Type B pancreatic cell (in vitro differentiated cells): ENCODE data around the gene ZNF180. TPM values are rescaled to one million over a fixed set of nuclear protein-coding genes. Genes with fewer than 3 reads are reported as not detected.

Experiments
- DNase-seq: peaks from one replicate; pipeline ENCODE4 v3.0.0; 2021; ENCODE audit warnings: mixed read lengths; ENCODE audit not compliant: unreplicated experiment; ENCODE audit errors: extremely low spot score
- H3K27ac Mint-ChIP-seq: 2 replicates; pipeline ENCODE4 v1.8.0; 2021; ENCODE audit warnings: mild to moderate bottlenecking, mixed read lengths
- H3K27me3 Mint-ChIP-seq: 2 replicates; pipeline ENCODE4 v1.8.0; 2021; ENCODE audit warnings: mixed read lengths
- H3K36me3 Mint-ChIP-seq: 2 replicates; pipeline ENCODE4 v1.8.0; 2021; ENCODE audit warnings: mixed read lengths
- H3K4me1 Mint-ChIP-seq: one replicate; pipeline ENCODE4 v1.8.0; 2021; ENCODE audit warnings: mixed read lengths; ENCODE audit not compliant: unreplicated experiment
- H3K4me3 Mint-ChIP-seq: 2 replicates; pipeline ENCODE4 v1.8.0; 2021; ENCODE audit warnings: mild to moderate bottlenecking, mixed read lengths
- H3K9me3 Mint-ChIP-seq: 2 replicates; pipeline ENCODE4 v1.8.0; 2021; ENCODE audit warnings: mixed read lengths
- total RNA-seq: library from RNA; stranded (reverse); gene quantifications from 2 replicates; pipeline ENCODE4 v1.2.1, GENCODE V29; 2021; ENCODE audit warnings: low replicate concordance
- TF ChIP-seq, protein P1 (sequence below): fragments of 200-600 bp; sonication (generic); conservative IDR thresholded peaks from 2 replicates; pipeline ENCODE4 v1.5.0; 2021; ENCODE audit warnings: antibody characterized with exemption, mild to moderate bottlenecking

Gene ZNF180
- total RNA-seq, 1 donor from 2014 or later = 11.3 TPM

DNA sequence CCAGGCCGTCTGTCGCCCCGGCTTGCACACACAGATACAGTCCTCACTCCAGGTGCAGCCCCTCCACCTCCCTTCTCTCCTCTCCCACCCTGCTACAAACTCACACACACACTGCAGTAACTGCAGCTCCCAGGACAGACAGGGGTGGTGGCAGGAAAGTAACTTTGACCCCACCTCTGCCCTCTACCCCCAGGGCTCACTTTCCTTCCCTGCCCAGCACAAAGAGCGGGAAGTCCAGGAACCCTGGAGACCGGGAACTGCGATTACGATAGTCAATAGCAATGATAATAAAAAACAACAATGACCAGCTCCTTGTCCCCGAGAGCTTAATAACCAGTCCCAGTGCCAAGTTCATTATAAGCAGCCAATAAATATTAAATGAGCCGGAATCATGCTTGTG lies 29.2 kb upstream of the ZNF180 start, which contains the start of gene CEACAM20:
Gene CEACAM20, minus strand, starts transcription at position 140 of the 400 bp plus-strand sequence. CDS start 166 bp downstream, outside the sequence.
- H3K36me3 Mint-ChIP-seq = no peaks in the 10 kb centered on the region
- peaks cover 32% of the 10 kb centered on the region for H3K27me3 Mint-ChIP-seq
- H3K9me3 Mint-ChIP-seq = no peaks in the 10 kb centered on the region
- DNase-seq = no peak
- no peak within 1 kb of the TSS for H3K4me3 Mint-ChIP-seq
- TF ChIP-seq, protein P1, sequence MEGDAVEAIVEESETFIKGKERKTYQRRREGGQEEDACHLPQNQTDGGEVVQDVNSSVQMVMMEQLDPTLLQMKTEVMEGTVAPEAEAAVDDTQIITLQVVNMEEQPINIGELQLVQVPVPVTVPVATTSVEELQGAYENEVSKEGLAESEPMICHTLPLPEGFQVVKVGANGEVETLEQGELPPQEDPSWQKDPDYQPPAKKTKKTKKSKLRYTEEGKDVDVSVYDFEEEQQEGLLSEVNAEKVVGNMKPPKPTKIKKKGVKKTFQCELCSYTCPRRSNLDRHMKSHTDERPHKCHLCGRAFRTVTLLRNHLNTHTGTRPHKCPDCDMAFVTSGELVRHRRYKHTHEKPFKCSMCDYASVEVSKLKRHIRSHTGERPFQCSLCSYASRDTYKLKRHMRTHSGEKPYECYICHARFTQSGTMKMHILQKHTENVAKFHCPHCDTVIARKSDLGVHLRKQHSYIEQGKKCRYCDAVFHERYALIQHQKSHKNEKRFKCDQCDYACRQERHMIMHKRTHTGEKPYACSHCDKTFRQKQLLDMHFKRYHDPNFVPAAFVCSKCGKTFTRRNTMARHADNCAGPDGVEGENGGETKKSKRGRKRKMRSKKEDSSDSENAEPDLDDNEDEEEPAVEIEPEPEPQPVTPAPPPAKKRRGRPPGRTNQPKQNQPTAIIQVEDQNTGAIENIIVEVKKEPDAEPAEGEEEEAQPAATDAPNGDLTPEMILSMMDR = no peak
- no peak within 1 kb of the TSS for H3K27ac Mint-ChIP-seq
- H3K4me1 Mint-ChIP-seq = no peaks in the 10 kb centered on the region

DNA sequence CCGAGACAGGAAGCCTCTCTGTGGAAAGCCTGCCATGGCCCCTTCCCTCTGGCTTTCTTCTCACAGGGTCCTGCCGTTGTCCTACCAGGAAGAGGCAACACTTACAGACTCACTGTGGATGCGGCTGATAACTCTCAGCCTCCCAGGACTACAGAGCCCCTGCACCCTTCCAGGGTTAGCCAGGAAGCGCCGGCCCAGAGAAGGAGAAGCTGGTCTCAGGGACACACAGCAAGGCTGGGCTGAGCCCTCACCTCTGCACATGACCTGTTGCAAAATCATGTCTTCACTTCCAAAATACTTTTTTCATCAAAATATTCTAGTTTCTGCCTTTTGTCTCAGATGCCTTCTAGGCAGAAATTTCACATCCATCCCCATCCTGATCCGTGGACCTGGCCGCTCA lies 27.2 kb upstream of the ZNF180 start:
- Mint-ChIP-seq H3K4me3 (no peak overlapping the region), H3K9me3 (no peaks in the 10 kb centered on the region), H3K36me3 (no peaks in the 10 kb centered on the region), H3K4me1 (no peaks in the 10 kb centered on the region), H3K27ac (no peak overlapping the region), H3K27me3 (peaks cover 34% of the 10 kb centered on the region)
- TF ChIP-seq, protein P1 = no peak
- no peak for DNase-seq

DNA sequence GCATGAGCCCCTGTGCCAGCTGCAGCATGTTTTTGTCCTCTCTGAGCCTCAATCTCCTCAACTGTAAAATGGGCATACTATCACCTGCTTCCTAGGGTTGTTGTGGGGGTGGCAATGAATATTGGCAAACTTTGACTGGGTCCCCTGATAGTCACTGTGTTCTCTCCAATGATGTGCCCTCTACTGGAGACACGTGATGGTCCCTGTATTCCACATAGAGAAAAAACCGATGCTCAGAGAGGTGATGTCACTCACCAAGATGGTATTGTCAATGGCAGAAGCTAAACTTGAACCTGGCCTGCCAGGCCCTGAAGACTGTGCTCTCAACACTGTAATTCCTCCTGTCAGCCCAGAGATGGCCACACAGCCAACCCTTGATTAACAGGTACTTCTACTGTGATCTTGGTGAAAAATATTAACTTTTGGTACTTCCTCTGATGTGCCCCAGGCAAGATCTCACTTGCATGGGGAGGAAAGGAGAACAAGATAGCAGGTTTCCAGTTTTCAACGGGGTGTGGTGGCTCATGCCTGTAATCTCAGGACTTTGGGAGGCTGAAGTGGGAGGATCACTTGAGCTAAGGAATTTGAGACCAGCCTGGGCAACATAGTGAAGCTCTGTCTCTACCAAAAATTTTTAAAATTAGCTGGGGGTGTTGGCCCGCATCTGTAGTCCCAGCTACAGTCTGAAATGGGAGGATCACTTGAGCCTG lies 25.6 kb upstream of the ZNF180 start:
- H3K9me3 Mint-ChIP-seq = no peaks in the 10 kb centered on the region
- no peak for DNase-seq
- H3K4me1 Mint-ChIP-seq = no peaks in the 10 kb centered on the region
- no peak overlapping the region for H3K27ac Mint-ChIP-seq
- no peak overlapping the region for H3K4me3 Mint-ChIP-seq
- TF ChIP-seq, protein P1 = no peak
- no peaks in the 10 kb centered on the region for H3K36me3 Mint-ChIP-seq
- peaks cover 24% of the 10 kb centered on the region for H3K27me3 Mint-ChIP-seq

DNA sequence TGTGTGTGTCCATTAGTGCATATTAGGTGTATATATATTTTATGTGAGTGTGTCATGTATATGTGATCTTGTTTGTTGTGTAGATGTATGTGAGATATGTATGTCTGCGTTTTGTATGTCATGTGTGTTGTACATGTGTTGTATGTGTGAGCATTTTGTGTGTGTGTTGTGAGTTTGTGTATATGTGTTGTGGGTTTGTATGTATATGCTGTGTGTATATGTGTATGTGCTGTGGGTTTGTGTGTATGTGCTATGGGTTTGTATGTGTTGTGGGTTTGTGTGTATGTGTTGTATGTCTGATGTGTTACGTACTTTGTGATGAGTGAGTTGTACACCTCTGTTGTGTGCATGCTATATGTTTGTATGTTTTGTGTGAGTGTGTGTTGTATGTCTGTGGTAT lies 21.0 kb upstream of the ZNF180 start:
- Mint-ChIP-seq H3K27ac (no peak overlapping the region), H3K36me3 (no peaks in the 10 kb centered on the region), H3K4me1 (no peaks in the 10 kb centered on the region), H3K9me3 (no peaks in the 10 kb centered on the region), H3K27me3 (peaks cover 10% of the 10 kb centered on the region), H3K4me3 (no peak overlapping the region)
- DNase-seq = no peak
- TF ChIP-seq, protein P1 = no peak

DNA sequence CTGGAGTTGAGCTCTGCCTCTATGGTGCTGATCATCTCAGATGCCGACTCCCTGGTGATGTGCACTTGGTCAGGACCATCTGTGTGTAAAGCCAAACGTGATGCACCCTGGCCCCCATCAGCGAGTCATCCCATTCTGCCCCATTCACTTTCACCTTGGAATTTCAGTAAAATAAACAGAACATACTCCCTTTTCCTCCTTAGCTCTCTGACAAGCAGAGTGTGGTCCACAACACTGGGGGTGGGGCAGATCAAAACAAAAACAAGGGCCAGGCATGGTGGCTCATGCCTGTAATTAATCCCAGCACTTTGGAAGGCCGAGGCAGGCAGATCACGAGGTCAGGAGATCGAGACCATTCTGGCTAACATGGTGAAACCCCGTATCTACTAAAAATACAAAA lies 16.8 kb upstream of the ZNF180 start:
- Mint-ChIP-seq H3K36me3 (no peaks in the 10 kb centered on the region), H3K4me1 (no peaks in the 10 kb centered on the region), H3K27me3 (peaks cover 5% of the 10 kb centered on the region), H3K9me3 (no peaks in the 10 kb centered on the region), H3K4me3 (no peak overlapping the region), H3K27ac (no peak overlapping the region)
- TF ChIP-seq, protein P1 = no peak
- DNase-seq = no peak
